Activated CD8-positive, alpha-beta T cell treated with anti-CD3 and anti-CD28 coated beads, Interleukin-2, amount 10 ng/mL, durations not matched to agents 7 days and 5 days (primary cell): Measurements from ENCODE around the gene HOXA9. TPM values are rescaled to one million over a fixed set of nuclear protein-coding genes. Genes with fewer than 3 reads are reported as not detected.

Source experiments
- ATAC-seq: fragments of 150-1000 bp; cut with Tn5 transposase; one replicate; pipeline ENCODE4 v1.10.0; 2021; ENCODE audit warnings: moderate library complexity
- CTCF ChIA-PET: fragments of 350-600 bp; sonication (Branson Sonifier 250); formaldehyde crosslinking; loops from one replicate; lab custom pipeline; 2021; ENCODE audit warnings: antibody characterized with exemption; lab: Charles Lee
- POLR2A ChIA-PET: fragments of 350-600 bp; sonication (Branson Sonifier 250); formaldehyde crosslinking; loops from one replicate; lab custom pipeline; 2021; ENCODE audit warnings: antibody characterized with exemption; lab: Charles Lee
- DNase-seq: peaks from one replicate; pipeline ENCODE4 v3.0.0-alpha.2; 2020
- H3K27ac Mint-ChIP-seq: one replicate; pipeline ENCODE4 v1.8.0; 2021; ENCODE audit warnings: mild to moderate bottlenecking, mixed read lengths
- H3K27me3 Mint-ChIP-seq: one replicate; pipeline ENCODE4 v1.8.0; 2021; ENCODE audit warnings: low read depth, mixed read lengths
- H3K36me3 Mint-ChIP-seq: one replicate; pipeline ENCODE4 v1.8.0; 2021; ENCODE audit warnings: low read depth, mixed read lengths
- H3K4me1 Mint-ChIP-seq: one replicate; pipeline ENCODE4 v1.8.0; 2021; ENCODE audit warnings: low read depth, mixed read lengths
- H3K4me3 Mint-ChIP-seq: one replicate; pipeline ENCODE4 v1.8.0; 2021; ENCODE audit warnings: mild to moderate bottlenecking, mixed read lengths
- H3K9me3 Mint-ChIP-seq: one replicate; pipeline ENCODE4 v1.8.0; 2022; ENCODE audit warnings: mixed read lengths; ENCODE audit not compliant: insufficient read depth
- total RNA-seq, 2 experiments: library from RNA; stranded (reverse); gene quantifications; one replicate each; pipeline ENCODE4 v1.2.3, GENCODE V29; 2021

The HOXA9 gene
- total RNA-seq, 2 experiments from 2014 or later = not detected

DNA sequence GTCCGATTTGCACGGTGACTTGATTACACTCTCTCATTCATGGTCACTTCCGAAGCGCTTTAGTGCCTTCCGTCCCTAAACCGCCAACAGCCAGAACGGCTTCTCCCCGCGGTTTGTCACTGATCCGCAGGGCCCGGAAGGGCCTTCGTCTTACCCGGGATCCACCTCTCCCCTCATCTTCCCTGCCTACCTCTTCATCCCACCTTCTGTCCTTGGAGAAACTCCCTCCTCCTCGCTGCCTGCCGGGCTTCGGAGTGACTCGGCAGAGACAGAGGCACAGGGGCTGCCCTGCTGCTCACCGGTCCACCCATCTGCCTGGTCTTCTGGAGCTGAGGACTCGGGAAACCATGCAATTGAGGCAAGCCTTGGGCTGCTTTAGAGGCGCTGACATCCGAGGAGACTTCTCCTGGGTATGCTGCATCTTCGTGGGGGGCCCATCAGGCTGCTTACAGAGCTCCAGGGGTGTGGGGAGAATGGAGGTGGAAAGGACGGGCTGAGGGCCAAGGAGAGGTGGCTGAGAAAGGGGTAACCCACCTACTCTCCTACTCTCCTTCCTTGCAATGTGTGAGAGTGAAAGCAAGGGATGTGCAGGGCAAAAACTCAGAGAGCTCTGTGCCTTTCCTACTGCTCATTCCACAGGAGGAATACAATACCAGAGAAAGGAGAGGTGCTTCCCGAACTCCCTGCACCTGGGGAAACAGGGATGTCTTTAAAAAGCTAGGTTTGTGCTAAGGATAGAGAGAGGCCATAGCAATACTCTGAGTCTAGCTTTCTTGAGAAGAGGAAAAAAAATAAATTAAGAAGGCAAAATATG, 20.7 kb upstream of the HOXA9 start:
- CTCF ChIA-PET = interaction anchor here (0.6 to 6.1 kb wide), 3 partner anchors 9 to 733 kb away, joined by 3 to 37 read pairs (median 4); no protein-coding TSS in a partner anchor
- H3K36me3 Mint-ChIP-seq = peaks cover 6% of the 10 kb centered on the region
- peak overlapping the region; percentile 39 for H3K4me3 Mint-ChIP-seq
- ATAC-seq (no peak), DNase-seq (no peak)
- H3K27ac Mint-ChIP-seq = no peak overlapping the region
- peaks cover 51% of the 10 kb centered on the region for H3K4me1 Mint-ChIP-seq
- no peaks in the 10 kb centered on the region for H3K9me3 Mint-ChIP-seq
- POLR2A ChIA-PET = no interaction called here
- peaks cover 85% of the 10 kb centered on the region for H3K27me3 Mint-ChIP-seq

DNA sequence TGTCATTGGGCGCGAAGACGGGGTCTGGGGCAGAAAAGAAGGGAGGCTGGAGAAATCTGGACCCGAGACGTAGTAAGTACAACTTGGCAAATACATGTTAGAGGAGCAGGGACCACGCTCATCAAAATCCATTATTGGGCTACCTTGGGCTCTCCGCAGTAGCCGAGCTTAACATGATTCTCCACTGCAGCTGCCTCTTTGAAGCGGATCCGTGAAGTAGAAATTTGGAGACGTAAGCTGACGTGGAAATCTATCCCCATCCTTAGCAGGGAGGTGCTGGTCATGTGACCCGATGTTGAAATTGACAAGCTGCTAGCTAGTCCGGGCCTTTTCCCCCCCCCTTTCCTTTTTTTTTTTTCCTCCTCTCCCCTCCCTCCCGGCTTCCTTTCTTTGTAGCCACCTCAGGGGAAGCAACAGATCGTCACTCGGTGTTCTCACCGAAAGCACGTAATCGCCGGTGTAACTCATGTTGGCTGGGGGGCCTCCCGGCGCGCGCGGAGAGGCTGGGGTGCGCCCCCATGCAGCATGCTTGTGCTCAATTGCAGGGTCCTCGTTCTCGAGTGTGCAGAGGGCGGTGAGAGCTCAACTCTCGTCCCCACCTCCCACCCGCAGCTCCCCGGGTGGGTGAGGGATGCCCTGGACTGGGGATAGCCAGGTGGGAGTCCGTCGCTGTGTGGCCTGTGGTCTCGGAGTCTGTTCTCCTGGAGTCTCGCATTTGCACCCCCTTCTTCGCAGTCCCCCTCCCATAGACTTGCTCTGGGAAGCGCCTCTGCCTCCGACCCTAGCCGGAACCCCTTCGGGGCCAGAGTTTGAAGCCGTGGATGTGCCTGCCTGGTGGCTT, 19.9 kb upstream of the HOXA9 start, which contains the start of gene HOXA11:
HOXA11 (minus strand) TSS at position 220 of the 841 bp plus-strand sequence; CDS start at position 132, 88 bp downstream.
- peaks cover 6% of the 10 kb centered on the region for H3K36me3 Mint-ChIP-seq
- DNase-seq = no peak
- no peak for ATAC-seq
- peaks cover 53% of the 10 kb centered on the region for H3K4me1 Mint-ChIP-seq
- H3K4me3 Mint-ChIP-seq = peak within 1 kb of the TSS; percentile 56
- H3K9me3 Mint-ChIP-seq = no peaks in the 10 kb centered on the region
- peak within 1 kb of the TSS; percentile 24 for H3K27ac Mint-ChIP-seq
- CTCF ChIA-PET = interaction anchor here (1.0 to 6.1 kb wide), 2 partner anchors 10 to 14 kb away, joined by 3 to 37 read pairs; no protein-coding TSS in a partner anchor
- peaks cover 80% of the 10 kb centered on the region for H3K27me3 Mint-ChIP-seq
- POLR2A ChIA-PET = no interaction called here

DNA sequence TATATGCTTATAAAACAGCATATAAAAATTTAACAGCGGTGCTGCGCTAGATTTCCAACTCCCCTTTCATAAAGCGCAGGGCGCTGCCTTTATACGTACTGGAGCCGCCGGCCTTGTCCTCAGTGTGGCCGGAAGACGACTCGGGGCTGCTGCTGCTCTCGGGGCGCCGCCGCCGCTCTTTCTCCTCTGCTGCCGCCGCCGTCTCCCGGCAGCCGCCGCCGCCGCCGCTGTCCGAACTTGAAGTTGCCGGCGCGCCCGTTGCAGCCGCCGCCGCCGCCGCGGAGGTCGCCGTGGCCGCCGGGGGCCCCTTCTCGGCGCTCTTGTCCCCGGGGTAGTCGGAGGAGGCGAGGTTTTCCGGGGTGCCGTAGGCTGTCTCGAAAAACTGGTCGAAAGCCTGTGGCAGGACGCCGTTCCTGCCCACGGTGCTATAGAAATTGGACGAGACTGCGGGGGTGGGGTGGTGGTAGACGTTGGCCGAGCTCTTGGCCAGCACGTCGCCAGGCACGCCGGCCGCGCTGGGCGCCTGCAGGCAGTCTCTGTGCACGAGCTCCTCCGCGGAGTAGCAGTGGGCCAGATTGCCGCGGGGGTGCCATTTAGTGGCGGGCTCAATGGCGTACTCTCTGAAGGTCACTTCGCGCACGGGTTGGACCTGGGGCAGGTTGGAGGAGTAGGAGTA, 19.1 kb upstream of the HOXA9 start:
- H3K4me3 Mint-ChIP-seq = peak overlapping the region; percentile 56
- H3K27ac Mint-ChIP-seq = peak overlapping the region; percentile 24
- H3K9me3 Mint-ChIP-seq = no peaks in the 10 kb centered on the region
- peaks cover 8% of the 10 kb centered on the region for H3K36me3 Mint-ChIP-seq
- no peak for DNase-seq
- peaks cover 51% of the 10 kb centered on the region for H3K4me1 Mint-ChIP-seq
- ChIA-PET CTCF (interaction anchor here (0.9 to 6.1 kb wide), 3 partner anchors 11 to 26 kb away, joined by 3 to 37 read pairs (median 3); no protein-coding TSS in a partner anchor), POLR2A (no interaction called here)
- peaks cover 78% of the 10 kb centered on the region for H3K27me3 Mint-ChIP-seq
- ATAC-seq = no peak

DNA sequence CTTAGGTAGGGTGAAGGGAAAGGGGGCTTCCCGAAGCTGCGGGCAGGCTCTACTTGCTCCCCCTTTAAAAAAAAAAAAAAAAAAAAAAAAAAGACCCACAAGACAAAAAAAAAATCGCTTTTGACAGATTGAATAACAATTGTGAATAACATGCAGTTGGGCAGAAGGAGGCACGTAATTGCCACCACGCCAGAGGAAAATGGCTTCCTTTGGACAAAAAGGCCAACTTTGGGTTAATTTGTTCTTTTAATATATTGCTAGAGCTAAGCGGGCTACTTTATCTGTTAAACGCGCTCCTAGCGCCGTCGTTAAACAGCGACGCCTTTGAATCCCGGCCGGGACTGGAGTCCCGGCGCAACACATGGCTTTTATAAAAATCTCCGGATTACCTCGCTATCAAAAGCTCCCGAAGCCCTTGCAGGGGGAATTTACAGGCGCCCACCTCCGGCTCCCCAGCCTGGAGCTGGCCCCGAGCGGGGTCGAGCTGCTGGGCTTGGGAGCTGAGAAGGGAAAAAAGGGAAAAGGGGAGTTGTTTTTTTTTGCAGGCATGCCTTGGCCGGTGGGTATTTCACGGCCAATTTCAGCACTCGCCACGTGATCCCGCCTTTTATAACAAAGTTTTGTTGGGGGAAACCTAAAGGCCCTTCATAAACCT, 18.5 kb upstream of the HOXA9 start:
- no peak overlapping the region for H3K27ac Mint-ChIP-seq
- POLR2A ChIA-PET = interaction anchor here (0.5 kb wide), 1 partner anchor 234 kb away, joined by 3 read pairs; no protein-coding TSS in a partner anchor
- peaks cover 47% of the 10 kb centered on the region for H3K4me1 Mint-ChIP-seq
- H3K4me3 Mint-ChIP-seq = peak overlapping the region; percentile 56
- CTCF ChIA-PET = interaction anchor here (0.6 to 6.1 kb wide), 4 partner anchors 12 to 501 kb away, joined by 3 to 37 read pairs (median 4); no protein-coding TSS in a partner anchor
- DNase-seq = no peak
- H3K27me3 Mint-ChIP-seq = peaks cover 80% of the 10 kb centered on the region
- peaks cover 8% of the 10 kb centered on the region for H3K36me3 Mint-ChIP-seq
- no peaks in the 10 kb centered on the region for H3K9me3 Mint-ChIP-seq
- ATAC-seq = no peak

DNA sequence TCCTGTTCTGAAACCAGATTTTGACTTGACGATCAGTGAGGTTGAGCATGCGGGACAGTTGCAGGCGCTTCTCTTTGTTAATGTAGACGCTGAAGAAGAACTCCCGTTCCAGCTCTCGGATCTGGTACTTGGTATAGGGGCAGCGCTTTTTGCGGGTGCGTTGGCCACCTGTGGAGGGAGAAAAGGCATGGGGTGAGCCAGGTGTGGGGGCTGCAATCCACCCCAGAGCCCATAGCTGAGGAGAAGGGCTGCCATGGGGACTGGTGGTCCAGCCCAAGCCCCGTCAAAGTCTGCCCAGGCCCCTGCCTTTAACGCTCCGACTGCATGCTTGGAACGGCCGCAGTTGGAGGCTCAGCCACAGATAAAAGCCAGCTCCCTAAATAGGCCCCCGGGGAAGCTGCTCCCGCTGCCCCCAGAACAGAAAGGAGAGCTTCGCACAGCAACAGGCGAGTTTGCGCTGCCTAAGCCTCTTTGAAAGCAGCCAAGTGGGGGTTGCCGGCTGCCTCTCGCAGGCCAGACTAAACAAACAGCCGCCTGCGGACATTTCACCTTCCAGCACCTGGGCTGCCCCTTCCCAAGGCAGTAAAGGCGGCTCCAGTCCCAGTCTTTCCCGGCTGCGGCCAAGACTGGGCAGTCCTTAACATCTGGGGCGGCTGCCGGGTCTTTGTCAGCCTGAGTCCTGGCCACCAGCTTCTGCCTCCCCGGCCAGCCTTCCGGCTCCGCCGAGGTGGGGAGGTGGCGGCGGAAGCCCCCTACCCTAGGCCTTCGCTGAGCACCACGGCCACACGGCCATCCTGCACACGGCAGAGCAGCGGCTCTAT, 17.7 kb upstream of the HOXA9 start:
- Mint-ChIP-seq H3K27ac (no peak overlapping the region), H3K36me3 (peaks cover 4% of the 10 kb centered on the region), H3K27me3 (peaks cover 77% of the 10 kb centered on the region), H3K4me3 (no peak overlapping the region), H3K9me3 (no peaks in the 10 kb centered on the region), H3K4me1 (peaks cover 39% of the 10 kb centered on the region)
- ChIA-PET CTCF (interaction anchor here (0.6 to 6.1 kb wide), 4 partner anchors 12 to 500 kb away, joined by 3 to 37 read pairs (median 4); no protein-coding TSS in a partner anchor), POLR2A (interaction anchor here (0.5 kb wide), 1 partner anchor 234 kb away, joined by 3 read pairs; no protein-coding TSS in a partner anchor)
- no peak for DNase-seq
- ATAC-seq = no peak

DNA sequence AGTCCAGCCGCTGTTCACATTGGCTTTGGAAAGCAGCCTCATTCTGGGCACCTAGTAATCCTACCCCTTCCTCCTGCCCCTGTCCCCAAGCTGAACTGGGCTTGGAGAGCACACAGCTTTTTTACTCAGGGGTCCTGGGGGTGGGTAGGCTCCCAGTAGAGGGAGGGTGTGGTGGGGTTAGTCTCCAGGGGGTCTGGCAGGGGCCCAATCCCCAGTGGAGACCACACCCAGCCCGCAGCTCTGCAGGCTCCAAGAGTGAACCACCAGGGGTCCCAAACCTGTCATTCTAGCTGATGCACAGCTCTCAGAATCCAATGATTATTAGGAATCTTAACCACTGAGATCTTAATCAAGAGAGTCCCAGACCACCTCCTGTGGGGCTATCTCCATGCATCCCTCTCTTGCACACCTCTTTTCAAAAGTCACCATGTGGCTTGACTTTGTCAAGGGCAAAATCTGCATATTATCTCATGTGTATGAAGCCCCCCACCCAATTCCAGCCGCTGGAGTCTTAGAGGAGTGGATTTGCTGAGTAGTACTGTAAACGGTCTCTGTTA, 17.0 kb upstream of the HOXA9 start:
- Mint-ChIP-seq H3K9me3 (no peaks in the 10 kb centered on the region), H3K4me3 (no peak overlapping the region), H3K27ac (no peak overlapping the region), H3K4me1 (peaks cover 32% of the 10 kb centered on the region), H3K27me3 (peaks cover 75% of the 10 kb centered on the region), H3K36me3 (peaks cover 4% of the 10 kb centered on the region)
- no peak for ATAC-seq
- ChIA-PET CTCF (interaction anchor here (1.6 to 6.1 kb wide), 2 partner anchors 13 to 500 kb away, joined by 4 to 37 read pairs; no protein-coding TSS in a partner anchor), POLR2A (no interaction called here)
- no peak for DNase-seq

DNA sequence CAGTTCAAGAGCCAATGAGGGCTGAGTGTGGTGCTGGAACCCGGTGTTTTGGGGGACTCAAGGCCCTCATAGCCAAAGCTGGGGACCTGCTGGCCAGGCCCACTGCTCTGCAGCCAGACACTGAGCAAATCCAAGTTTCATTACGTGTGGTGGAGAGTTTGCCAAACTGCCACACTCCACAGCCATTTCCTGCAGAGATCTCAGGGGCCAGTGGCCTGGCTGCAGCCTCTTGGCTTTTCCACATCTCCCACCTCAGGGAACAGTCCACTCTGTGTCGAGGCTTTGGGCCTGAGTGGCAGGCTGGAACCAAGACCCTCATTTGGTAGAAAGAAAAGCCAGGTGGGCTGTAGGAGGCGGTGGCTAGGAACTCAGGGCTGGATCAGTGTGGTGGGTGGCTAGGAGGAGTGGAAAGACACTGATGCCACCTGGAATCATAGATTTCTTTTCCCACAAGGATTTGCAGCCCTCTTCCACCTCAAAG, 16.5 kb upstream of the HOXA9 start:
- H3K27me3 Mint-ChIP-seq = peaks cover 70% of the 10 kb centered on the region
- H3K4me1 Mint-ChIP-seq = peaks cover 28% of the 10 kb centered on the region
- no peak overlapping the region for H3K4me3 Mint-ChIP-seq
- DNase-seq (no peak), ATAC-seq (no peak)
- CTCF ChIA-PET = interaction anchor here (1.6 to 6.1 kb wide), 2 partner anchors 14 to 499 kb away, joined by 4 to 37 read pairs; no protein-coding TSS in a partner anchor
- H3K9me3 Mint-ChIP-seq = no peaks in the 10 kb centered on the region
- no peak overlapping the region for H3K27ac Mint-ChIP-seq
- POLR2A ChIA-PET = no interaction called here
- H3K36me3 Mint-ChIP-seq = peaks cover 4% of the 10 kb centered on the region

DNA sequence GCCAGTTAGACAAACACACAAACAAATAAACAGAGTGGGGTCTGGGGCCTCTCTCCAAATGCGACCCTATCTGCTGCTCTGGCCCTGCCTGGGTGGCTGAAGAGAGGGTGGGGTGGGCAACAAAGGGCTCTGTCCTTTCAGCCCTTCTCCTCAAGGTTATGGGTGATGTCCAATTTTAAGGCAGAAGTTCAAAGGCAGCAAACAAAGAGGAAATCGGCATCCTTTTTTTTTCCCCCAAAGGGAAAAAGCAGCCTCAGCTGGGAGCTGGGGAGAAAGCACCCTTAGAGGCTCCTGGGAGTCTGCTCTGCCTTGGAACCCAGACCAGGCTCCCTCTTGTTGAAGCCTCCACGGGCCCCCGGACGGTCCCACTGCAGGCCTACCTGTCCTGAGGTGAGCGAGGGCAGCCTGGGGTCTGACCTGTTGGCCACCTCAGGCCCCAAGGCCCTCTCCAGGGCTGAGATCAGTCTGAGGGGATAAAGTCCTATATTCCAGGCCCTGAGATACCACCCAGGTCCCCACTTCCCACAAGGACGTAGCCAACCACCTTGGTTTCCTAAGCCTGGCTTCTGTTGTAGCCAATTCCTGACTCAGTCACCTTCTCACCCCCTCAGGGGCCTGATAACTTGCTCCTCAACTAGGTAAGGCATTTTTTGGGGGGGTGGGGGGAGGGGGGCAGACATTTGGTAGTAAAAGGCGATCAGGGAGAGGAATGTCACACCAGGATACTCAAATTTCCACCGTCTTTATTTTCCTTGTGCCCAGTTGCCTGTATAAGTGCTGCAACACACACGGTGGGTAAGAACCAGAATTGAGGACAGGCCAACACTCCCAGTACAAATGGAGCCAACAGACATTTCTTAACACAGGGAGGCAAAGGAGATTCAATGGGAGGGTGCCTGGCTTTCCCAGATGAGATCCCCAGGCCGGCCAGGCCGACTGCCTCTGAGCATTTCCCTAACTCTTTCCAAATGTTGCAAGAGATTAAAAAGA, 15.4 kb upstream of the HOXA9 start:
- ChIA-PET CTCF (interaction anchor here (0.6 to 2.8 kb wide), 15 partner anchors 9 to 863 kb away, joined by 3 to 25 read pairs (median 4); no protein-coding TSS in a partner anchor), POLR2A (no interaction called here)
- DNase-seq = no peak
- no peaks in the 10 kb centered on the region for H3K9me3 Mint-ChIP-seq
- no peak overlapping the region for H3K27ac Mint-ChIP-seq
- H3K4me1 Mint-ChIP-seq = peaks cover 23% of the 10 kb centered on the region
- no peak overlapping the region for H3K4me3 Mint-ChIP-seq
- H3K27me3 Mint-ChIP-seq = peaks cover 64% of the 10 kb centered on the region
- no peak for ATAC-seq
- peaks cover 4% of the 10 kb centered on the region for H3K36me3 Mint-ChIP-seq
